ENCODE results near the gene MAEA.

The MAEA gene

DNA sequence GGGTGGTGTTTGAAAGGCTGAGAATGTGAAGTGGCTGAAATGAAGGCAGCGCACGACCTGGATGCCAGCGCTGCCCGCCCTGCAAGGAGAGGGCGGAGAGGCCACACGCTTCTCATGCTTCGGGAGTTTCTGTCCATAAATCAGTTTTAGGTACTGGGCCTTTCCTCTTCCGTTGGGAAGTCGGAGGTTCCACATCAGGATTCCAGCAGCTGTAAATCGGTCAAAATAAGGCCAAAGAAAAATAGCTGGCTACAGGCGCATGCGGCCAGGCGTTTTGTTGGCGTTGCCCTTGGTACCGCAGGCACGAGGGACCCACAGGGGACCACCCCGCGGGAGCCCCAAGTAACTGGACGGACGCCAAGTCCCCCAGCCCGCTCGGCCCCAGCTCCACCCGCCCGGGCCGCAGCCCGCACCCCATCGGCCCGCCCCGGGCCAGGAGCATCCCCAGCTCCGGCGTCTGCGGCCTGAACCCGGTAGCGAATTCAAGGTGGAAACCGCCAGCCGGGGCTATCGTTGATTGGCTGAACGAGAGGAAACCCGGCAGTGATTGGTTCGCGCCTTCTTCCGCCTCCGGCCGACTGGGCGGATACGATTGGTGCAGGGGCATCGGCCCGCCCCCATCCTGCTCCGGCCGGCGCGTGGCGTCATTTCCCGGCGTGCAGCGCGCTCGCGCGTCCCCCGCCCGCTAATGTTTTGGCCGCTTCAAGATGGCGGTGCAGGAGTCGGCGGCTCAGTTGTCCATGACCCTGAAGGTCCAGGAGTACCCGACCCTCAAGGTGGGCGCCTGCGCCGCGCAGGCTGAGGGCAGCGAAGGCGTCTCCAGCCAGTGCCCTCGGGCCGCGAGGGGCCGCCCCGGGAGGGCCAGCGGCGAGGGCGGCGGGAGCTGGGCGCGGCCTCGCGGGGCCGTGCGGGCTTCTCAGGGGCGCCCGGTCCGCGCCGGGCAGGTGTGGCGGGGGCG is at the start of gene MAEA:
Gene MAEA, plus strand, starts transcription at position 685 of the 958 bp plus-strand sequence. Its CDS starts 23 bp downstream, at position 708.
- peak; percentile 97 for DNase-seq (ENCODE audit: low spot score)

DNA sequence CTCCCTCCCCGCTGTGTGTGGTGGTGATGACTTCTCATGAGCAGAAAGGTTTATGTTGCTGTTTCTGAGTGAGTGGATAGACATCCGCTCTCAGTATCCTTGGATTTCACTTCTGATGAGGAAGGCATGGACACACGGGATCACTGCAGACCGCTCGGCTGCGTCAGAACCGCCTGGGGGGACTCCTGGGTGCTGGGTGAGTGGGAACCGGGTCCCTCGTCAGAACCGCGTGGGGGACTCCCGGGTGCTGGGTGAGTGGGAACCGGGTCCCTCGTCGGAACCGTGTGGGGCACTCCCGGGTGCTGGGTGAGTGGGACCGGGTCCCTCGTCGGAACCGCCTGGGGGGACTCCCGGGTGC is 49.8 kb upstream of the MAEA start:
- DNase-seq (ENCODE audit: low spot score), result no peak

DNA sequence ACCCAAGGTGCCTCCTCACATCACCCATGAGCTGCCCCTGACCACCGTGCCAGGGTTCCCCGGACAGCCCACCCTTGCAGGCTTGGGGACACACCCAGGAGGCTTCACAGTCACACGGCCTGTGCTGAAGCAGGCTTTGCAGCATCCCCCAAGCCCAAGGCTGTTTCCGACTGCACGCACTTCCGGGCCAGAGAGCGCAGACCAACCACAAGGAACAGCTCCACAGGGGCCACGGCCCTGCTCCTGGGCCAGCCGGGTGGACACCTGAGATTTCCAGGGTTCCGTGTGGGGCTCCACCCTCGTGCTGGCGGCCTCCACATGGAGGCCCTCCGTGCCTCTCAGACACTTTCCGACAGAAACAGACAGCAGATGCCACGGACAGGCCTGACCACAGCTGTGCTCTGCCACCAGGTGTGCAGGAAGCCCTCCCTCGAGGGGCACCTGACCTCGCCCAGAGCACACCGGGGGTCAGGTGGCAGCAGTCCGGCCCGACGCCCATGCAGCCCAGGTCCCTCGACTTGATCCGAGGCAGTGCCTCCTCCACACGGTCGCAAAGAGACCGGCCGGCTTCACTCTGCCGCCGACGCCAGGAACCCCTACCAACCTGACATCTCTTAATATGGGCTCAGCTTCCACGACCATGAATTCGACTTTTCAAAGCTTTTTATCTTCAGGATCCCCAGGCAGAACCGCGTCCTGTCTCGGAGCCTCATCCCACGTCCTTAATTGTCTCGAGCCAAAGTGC is 48.8 kb upstream of the MAEA start:
- no peak for DNase-seq (ENCODE audit: low spot score)

DNA sequence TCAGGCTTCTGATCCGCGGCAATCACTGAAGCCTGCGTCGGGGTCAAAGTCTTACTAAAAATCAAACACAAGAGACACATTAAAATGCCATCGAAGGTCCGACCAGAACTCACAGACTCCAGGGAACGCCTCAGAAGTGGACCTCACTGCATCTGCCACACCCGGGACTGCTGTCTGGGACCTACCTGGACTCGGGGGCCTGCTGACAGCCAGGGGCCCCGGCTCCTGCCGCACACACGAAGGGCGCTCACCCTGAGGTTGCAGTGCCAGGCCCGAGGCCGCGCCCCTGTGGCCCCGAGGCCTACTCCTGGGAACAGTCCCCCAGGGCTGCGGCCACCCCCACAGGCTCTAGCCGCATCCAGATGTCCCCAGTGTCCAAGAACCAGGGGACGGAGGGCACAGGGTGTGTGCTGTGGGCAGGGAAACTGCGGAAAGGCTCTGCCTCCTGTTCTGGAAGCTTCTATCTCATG is 48.2 kb upstream of the MAEA start:
- no peak for DNase-seq (ENCODE audit: low spot score)

DNA sequence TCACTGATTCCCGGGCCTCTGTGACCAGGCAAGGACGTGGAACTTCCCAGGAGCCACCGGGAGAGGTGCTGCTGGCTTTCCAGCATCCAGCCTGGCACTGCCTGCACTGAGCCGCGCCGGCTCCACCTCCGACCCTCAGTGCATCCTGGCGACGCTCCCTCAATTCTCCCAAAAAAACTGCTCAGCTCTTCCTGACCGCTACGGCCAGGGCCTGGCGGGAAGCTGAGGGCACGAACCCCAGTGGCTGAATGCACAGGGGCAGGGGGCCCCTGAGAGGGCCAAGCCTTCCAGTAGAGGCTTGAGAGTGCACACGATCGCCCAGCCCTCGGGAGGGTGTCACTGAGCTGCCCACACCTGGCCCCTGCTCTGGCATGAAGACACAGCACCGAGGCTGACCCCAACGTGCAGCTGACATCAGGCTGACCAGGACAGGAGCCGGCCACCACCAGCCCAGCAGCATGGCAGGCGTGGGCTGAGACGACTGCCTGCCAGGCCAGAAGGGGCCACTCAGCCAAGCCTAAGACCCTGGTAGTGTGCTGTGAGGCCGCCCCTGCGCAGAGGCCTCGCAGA is 47.7 kb upstream of the MAEA start:
- DNase-seq (ENCODE audit: low spot score), result no peak

DNA sequence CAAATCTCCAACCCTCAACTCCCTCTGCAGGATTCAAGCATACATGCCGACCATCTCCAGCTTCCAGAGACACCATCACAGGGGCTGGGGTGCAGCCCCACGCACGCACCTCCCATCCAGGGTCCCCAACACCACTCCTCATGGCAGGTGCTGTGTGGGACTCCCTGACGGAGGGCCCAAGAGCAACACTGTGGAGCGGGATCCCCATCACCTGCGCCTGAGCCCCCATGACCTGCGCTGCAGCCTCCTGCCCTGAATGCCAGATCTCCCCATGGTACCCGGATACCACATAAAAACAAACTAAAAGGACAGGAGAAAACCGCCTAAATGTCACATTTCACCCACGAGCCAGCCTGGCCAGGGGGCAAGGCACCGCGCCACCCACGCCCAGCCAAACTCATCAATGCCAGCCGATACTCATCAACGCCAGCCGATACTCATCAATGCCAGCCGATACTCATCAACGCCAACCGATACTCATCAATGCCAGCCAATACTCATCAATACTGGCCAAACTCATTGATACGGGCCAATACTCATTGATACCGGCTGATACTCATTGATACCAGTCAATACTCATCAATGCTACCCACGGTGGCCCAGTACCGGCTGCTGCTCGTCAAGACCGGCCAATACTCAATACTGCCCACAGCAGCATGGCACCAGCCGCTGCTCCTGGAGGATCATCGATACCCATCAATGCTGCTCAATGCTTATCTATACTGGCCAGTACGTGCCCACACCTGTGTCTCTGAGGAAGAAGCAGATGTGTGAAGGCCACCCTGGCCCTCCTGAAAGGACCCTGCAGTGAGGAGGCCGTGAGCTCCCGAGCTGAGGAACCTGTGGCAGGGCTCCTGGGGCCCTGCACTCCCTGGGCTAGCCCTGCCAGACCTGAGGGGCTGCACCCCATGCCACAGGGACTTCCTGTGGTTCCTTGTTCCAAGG is 46.9 kb upstream of the MAEA start:
- DNase-seq (ENCODE audit: low spot score), result no peak

DNA sequence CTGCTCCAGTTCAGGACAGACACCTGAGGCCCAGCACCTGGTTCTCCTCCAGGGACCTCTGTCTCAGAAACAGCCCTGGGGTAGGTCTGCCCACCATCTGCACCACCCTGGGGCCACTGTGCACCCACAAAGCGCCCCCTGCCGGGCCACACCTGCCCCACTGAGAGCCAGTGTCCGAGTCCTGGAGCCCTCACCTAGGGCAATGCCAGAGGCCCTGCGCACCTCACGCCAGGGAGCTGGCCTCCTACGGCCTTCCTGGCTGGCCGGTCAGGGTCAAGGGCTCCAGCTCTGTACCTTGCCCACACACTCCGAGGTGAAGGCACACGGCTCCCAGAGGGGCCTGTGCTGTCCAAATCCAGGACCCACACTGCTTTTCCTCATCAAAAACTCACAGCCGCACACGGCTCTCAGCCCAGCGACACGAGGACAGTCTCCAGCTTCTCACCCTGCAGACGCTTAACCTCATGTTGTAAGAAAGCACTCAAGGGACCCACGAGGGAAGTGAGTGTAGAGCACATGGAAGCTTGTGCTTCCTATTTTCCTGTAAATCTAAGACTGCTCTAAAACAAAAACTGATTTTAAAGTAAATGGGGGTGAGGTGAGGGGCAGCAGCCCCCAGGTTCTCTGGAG is 46.1 kb upstream of the MAEA start:
- peak; percentile 61 for DNase-seq (ENCODE audit: low spot score)

DNA sequence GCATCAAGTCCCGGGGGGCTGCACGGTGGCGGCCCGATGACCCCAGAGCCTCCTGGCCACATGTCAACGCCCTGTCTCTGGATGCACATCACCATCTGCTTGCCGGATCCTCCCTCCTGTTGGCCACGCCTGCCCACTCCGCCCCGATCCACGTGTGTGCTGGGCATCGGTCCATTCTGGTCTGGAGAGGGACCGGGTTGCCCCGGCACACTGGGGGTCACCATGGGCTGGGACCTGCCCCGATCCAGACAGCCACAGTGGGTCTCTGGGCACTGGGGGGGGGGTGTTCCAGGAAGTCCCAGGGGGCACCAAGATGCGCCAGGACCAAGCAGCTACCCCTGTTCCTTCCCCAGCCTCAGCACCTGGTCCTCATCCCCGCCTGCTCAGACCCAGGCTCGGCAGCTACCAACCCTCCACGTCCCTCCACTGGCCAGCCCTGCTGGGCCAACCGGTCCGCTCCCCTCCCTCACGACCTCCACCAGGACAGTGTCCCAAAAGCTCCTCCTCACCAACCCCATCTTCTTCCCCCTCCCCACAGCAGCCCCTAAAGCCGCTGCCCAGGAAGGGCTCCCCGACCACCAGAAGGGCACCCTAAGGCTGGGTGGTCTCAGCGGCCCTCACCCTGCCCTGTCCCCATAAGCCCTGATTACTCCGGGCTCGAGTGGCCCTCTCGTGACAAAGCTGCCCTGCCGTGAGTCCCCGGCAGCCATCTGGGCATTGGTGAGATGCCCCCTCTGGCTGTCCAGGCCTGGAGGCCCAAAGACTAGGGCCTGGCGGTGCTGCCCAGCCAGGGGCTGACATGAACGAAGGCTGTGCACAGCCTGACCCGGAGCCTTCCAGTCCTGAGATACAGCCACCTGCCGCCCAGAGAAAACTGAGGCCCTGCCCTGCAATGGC is 45.4 kb upstream of the MAEA start:
- DNase-seq (ENCODE audit: low spot score), result peak; percentile 22

DNA sequence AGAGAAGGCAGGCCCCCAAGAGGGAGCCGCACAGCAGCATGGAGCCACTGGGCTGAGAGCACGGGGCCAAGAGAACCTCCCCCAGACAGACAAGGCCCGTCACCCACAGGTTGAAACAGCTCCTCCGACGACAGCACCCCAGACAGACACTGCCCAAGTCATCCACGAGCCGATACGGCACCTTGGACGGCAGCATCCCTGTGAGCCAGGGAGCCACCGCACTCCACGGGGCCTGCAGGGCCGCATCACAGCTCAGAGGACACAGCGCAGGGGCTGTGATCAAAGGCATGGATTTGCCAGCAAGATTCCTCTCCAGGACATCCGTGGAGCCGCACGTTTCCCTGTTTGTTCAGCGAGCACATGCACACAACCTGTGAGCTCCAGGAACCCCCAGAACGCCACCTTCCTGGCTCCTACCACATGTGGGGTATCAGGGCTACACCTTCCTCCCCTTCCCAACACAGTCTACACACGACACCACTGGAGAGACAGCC is 44.7 kb upstream of the MAEA start:
- peak; percentile 1 for DNase-seq (ENCODE audit: low spot score)

DNA sequence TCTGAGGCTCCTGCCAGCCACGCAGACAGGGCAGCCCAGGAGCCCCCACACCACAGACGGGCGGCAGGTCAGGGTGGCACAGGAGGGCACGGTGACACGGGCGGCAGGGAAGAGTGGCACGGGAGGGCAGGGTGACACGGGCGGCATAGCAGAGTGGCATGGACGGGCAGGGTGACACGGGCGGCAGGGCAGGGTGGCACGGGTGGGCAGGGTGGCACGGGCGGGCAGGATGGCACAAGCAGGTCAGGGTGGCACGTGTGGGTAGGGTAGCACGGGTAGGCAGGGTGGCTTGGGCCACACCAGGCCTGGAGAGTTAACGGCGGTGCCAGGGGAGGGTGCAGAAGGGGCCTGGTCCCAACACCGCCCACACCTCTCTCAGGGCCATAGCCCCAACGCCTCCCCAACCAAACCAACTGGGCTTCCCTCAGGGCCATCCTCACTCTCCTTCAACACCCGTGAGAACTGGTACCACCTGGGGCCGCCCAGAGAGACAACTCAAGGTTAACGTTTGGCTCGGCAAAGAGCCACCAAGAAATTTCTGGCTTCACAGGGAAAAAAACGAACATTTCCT is 44.1 kb upstream of the MAEA start:
- peak; percentile 1 for DNase-seq (ENCODE audit: low spot score)

DNA sequence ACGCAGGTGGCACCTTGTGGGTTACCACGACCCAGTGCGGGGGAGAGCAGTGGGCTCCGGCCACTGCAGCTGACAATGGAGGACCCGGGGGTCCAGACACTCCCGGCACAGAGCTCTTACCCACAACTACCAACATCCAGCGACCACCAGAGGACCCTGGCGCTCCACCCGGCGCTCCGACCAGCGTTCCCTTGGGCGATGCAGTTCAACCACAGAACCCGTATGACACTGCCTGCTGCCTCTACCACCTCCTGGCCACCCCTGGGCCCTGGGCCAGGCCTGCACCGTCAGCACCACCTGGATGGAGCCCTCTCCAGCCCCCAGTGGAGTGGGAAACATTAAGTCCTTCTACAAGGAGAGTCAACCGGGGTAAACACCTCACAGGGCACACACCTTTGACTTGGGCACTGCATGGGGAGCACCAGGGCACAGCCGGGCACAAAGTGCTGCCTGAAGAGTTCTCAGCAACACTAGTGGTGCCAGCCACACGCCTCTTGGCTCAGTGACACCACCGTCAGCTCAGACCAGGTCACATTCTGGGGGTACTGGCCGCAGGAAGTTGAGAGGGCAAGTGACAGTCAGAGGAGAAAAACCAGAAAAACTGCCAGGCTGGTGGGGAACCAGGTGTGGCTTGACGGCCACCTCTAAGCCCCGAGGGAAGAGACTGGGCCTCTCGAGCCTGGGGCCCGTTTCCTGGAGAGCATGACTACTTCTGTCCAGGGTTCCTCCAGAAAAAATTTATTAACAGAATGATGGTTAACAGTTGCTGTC is 43.4 kb upstream of the MAEA start:
- DNase-seq (ENCODE audit: low spot score), result peak; percentile 1

DNA sequence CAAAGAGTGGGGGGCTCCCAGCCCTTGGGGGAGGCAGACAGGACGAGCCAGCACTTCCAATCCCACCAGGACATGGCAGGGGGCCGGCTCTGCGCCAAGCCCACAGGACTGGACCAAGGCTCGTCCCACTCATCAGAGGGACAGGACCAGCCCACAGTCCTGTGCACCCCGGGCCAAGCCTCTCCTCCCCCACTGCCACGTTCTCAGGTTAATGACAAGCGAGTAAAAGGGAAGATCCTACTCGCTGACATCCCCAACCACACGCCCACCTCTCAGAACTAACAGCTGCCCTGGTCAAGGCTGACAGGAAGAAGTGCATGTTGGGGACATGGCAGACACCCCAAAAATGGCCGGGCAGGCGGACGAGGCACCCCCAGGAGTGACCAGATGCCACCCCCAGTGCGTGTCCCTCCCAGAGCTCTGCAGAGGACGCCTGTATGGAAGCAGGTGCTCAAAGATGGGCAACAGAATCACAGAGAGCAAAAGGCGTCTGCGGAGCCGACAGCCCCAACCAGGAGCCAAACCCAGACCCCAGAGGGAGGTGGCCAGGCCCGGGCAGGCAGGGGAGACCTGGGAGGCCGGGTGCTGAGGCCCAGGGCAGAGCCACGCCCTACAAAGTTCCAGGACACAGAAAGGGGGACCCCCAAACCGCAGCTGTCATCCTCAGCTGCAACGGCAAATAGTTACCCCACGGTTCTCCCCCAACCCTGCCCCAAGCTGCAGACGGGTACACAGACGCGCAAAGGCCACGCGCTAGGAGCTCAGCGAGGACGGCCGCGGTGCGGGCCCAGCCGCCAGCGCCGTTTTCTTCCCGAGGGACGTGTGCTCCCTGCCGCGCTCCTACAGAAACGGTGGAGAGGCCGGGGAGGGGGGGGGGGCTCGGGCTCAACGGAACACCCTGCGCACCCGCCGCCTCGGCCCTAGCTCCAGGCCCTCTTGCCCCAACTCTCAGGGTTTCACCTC is 42.5 kb upstream of the MAEA start:
- DNase-seq (ENCODE audit: low spot score), result no peak

DNA sequence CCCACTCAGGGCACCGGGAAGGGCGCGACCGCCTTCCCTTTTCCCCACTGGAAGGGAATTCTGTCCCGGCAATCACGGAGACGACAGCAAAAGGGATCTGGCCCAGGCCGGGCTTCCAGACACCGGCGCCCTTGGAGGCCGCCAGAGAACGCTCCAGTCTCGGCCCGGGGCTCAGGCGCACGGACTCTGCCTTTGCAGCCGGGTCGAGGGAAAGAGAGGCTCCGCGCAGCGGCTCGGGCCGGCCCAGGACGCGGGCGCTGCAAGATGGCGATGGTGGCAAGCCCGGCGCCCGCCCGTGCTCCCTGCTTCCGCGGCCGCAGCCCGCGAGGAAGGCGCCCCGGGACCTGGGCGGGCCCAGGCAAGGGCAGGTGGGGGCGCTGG is 41.8 kb upstream of the MAEA start:
- no peak for DNase-seq (ENCODE audit: low spot score)

DNA sequence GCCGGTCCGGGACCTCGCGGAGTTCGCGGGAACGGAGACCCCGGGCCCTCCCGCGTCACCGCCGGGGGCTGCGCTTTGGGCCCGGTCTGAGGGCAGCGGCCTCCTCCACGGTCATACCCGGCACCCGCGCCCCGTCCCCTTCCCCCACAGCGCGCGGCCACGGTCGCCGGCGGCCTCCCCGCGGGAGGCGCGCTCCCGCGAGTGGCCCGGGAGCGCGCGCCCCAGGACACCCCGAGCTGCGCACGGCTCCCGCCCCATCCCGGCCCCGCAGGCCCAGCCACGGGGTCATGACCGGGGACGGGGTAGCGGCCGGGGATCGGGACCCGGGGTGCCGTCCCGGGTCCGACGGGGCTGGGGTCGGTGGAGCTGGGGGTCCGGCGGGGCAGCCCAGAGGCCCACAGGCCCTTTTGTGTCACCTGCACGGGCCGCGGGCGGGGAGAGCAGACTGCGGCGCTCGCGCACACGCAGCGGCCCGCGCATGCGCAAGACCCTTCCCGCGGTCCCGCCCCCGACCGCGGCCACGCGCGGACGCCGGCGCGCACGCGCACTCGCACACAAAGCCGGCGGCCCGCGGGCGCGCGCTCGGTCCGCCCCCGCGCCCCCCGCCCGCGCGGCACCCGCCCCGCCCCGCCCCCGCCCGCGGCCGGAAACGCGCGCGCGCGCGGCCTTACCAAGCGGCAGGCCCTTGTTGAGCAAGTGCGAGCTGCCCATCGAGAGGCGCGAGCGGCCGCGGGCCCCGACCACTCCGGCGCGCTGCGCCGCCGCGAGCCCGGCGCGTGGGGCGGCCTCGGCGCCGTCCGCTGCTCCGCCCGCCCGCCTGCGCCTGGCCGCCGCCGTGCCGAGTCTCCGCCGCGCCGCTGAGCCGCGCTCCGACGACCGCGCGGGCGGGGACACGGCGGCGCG is 41.2 kb upstream of the MAEA start, which contains the start of gene CTBP1:
Gene CTBP1, minus strand, starts transcription at position 886 of the 903 bp plus-strand sequence. CDS start 7,799 bp downstream, outside the sequence.
- DNase-seq (ENCODE audit: low spot score), result peak; percentile 83

DNA sequence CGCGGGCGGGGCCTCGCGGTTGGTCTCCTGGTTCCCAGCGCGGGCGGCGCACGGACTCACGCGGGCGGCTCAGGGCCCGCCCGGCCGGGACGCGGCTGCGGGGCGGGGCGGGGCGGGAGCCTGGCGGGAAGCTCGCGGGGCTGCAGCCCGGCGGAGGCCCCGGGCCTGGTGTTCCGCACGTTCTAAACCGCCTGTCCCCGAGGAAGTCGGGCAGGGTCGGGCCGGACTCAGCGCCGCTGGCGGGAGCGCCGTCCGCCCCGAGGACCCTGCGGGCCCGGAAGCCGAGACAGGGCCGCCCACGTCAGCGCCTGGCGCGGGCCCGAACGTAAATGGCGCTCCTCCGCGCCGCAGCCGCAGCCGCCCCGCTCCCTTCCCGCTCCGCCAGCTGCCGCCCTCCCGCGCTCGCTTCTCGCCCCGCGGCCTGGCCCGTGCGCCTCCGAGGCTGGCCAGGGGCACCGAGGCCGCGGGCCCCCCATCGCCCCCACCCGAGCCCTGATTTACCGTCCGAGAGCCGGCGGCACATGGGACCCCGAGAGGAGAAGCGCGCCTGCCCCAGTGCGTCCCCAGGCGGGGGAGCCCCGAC is 40.5 kb upstream of the MAEA start:
- peak; percentile 92 for DNase-seq (ENCODE audit: low spot score)

Data from Ammon's horn (tissue), 1 donor.